Uterus (tissue), 4 donors: ENCODE data around the gene ZNF407. TPM values are rescaled to one million over a fixed set of nuclear protein-coding genes. Genes with fewer than 3 reads are reported as not detected.

ENCODE experiments used
- DNase-seq, 2 donors: peaks; one replicate each; pipeline ENCODE4 v3.0.0-alpha.2; 2019 to 2020
- H3K27ac ChIP-seq, 2 donors: fragments of 200-600 bp; sonication (generic); 1 replicate in 1 of 2; 2 replicates in 1 of 2; pipeline ENCODE4 v1.5.1; 2016 to 2018
- H3K27me3 ChIP-seq, 2 donors: fragments of 200-600 bp; sonication (generic); one replicate each; pipeline ENCODE4 v1.5.1; 2018 to 2019; ENCODE audit warnings: control low read depth in 1 of 2
- H3K36me3 ChIP-seq, 2 donors: fragments of 200-600 bp; sonication (generic); one replicate each; pipeline ENCODE4 v1.5.1; 2019; ENCODE audit warnings: control low read depth in 1 of 2
- H3K4me1 ChIP-seq, 2 donors: fragments of 200-600 bp; sonication (generic); one replicate each; pipeline ENCODE4 v1.5.1; 2018 to 2019; ENCODE audit warnings: control low read depth in 1 of 2
- H3K4me3 ChIP-seq, 2 donors: fragments of 200-600 bp; sonication (generic); 1 replicate in 1 of 2; 2 replicates in 1 of 2; pipeline ENCODE4 v1.5.1; 2018 to 2019; ENCODE audit warnings: mild to moderate bottlenecking in 1 of 2
- H3K9me3 ChIP-seq, 2 donors: fragments of 200-600 bp; sonication (generic); one replicate each; pipeline ENCODE4 v1.5.1; 2019; ENCODE audit warnings: control low read depth in 1 of 2
- CTCF ChIP-seq, 4 experiments: fragments of 200-600 bp in 2 of 4; fragments of 450-650 bp in 2 of 4; sonication (generic) in 2 of 4; IDR thresholded peaks; one replicate each; pipeline ENCODE4 v1.5.1; 2016 to 2019; ENCODE audit warnings: antibody characterized with exemption in 4 of 4, mild to moderate bottlenecking in 2 of 4, moderate library complexity in 1 of 4
- POLR2A ChIP-seq, 2 donors: fragments of 450-650 bp; IDR thresholded peaks; one replicate each; pipeline ENCODE4 v1.6.1; 2016; ENCODE audit warnings: antibody characterized with exemption in 2 of 2, mild to moderate bottlenecking in 1 of 2, moderate library complexity in 1 of 2
- intact Hi-C: fragments of 100-400 bp; cut with DNase I; formaldehyde crosslinking; loops from one replicate; pipeline ENCODE4 v1.15.1; 2023; ENCODE audit warnings: low total_unique reads
- total RNA-seq, 4 donors: library from RNA; depleted of rRNA in 3 of 4; stranded (reverse); fragments of >200 nt in 3 of 4; gene quantifications; one replicate each; pipeline versions ENCODE4 v1.1.0 to v1.2.4, GENCODE V29; 2014 to 2023
- donor health status: DM: yes; HTN: yes; CAD: no.

ZNF407 gene
- total RNA-seq, 4 donors from 2014 or later, result 10.6 to 38.9 (median 23.7) TPM

GRCh38 chr18:74817576-74817975, 219.9 kb downstream of the ZNF407 start:
- no peak for TF ChIP-seq CTCF (IDR thresholded peaks at IDR 0.05)
- no peak for TF ChIP-seq POLR2A (IDR thresholded peaks at IDR 0.05)
- intact Hi-C loops, result no loop called here
- H3K27ac ChIP-seq, result no peak overlapping the region

DNA sequence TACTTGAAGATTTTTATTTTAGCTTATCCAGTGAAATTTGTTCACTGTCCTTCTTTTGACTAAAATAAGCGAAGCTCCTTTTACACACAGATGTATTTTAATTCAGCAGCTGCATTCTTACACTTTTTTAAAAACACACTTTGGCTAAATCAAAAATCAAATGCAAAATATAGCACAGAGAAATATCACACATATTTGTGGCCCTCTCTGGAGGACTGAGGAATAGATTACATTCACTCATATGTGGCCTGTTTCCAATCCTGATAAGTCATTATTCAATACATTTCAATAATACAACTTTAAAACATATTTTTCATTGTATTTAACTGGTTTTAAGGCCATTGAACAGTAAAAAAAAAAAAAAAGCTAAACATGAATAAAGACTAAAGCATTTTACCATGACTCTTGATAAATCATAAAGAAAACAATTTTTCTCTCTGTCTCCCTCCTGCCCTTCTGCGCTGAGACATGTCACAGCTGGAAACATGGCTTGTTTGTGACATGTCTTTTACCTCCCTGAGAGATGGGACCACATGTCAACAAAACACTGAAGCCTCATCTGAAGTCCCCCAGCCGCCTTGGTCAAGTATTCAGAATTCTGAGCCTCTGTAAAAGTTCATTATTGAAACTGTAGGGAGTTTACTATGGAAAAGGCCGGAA, 221.0 kb downstream of the ZNF407 start:
- no peak for DNase-seq
- H3K4me3 ChIP-seq, result no peak overlapping the region
- H3K36me3 ChIP-seq, result no peaks in the 10 kb centered on the region
- no peaks in the 10 kb centered on the region for H3K9me3 ChIP-seq
- intact Hi-C loops, result no loop called here
- TF ChIP-seq POLR2A (IDR thresholded peaks at IDR 0.05), result no peak
- TF ChIP-seq CTCF (IDR thresholded peaks at IDR 0.05), result no peak
- H3K27ac ChIP-seq, result no peak overlapping the region
- H3K27me3 ChIP-seq, result no peaks in the 10 kb centered on the region
- H3K4me1 ChIP-seq, result no peaks in the 10 kb centered on the region

More at GRCh38 chr18:74817576-74817975, 219.9 kb downstream of the ZNF407 start:
- no peaks in the 10 kb centered on the region for H3K9me3 ChIP-seq
- no peak for DNase-seq
- no peaks in the 10 kb centered on the region for H3K36me3 ChIP-seq
- H3K4me3 ChIP-seq, result no peak overlapping the region
- no peaks in the 10 kb centered on the region for H3K27me3 ChIP-seq
- H3K4me1 ChIP-seq, result no peaks in the 10 kb centered on the region

GRCh38 chr18:74819433-74820059, 221.9 kb downstream of the ZNF407 start:
- DNase-seq, result no peak
- H3K36me3 ChIP-seq, result no peaks in the 10 kb centered on the region
- no peak overlapping the region for H3K4me3 ChIP-seq
- H3K9me3 ChIP-seq, result no peaks in the 10 kb centered on the region
- no peaks in the 10 kb centered on the region for H3K4me1 ChIP-seq
- no peak for TF ChIP-seq POLR2A (IDR thresholded peaks at IDR 0.05)
- no peak overlapping the region for H3K27ac ChIP-seq
- H3K27me3 ChIP-seq, result no peaks in the 10 kb centered on the region
- intact Hi-C loops, result no loop called here

GRCh38 chr18:74820160-74820780, 222.6 kb downstream of the ZNF407 start:
- H3K4me3 ChIP-seq, result no peak overlapping the region
- no peaks in the 10 kb centered on the region for H3K27me3 ChIP-seq
- intact Hi-C loops, result no loop called here
- no peak overlapping the region for H3K27ac ChIP-seq
- TF ChIP-seq CTCF (IDR thresholded peaks at IDR 0.05) (no peak), POLR2A (IDR thresholded peaks at IDR 0.05) (no peak)
- H3K9me3 ChIP-seq, result no peaks in the 10 kb centered on the region
- no peaks in the 10 kb centered on the region for H3K4me1 ChIP-seq
- DNase-seq, result no peak
- no peaks in the 10 kb centered on the region for H3K36me3 ChIP-seq

DNA sequence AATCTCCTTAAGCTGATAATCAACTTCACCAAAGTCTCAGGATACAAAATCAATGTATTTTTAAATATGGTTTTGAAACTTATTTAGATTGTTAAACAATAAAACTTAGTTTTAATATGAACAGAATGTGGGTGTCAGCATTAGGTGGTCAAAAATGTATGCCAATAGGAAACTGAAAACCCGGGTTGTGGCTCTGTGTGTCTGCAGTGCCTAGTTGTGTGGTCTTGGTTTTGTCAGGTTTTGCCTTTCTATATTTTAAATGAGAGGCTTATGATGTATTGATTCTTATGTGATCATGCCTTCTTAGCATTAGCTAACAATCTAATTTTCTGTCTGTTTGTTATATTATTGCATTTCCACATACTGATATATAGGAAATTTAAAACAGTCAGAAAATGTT, 227.8 kb downstream of the ZNF407 start:
- no peak for DNase-seq
- H3K4me3 ChIP-seq, result no peak overlapping the region
- no peaks in the 10 kb centered on the region for H3K27me3 ChIP-seq
- no peaks in the 10 kb centered on the region for H3K9me3 ChIP-seq
- no peaks in the 10 kb centered on the region for H3K4me1 ChIP-seq
- no peak overlapping the region for H3K27ac ChIP-seq
- TF ChIP-seq CTCF (IDR thresholded peaks at IDR 0.05) (no peak), POLR2A (IDR thresholded peaks at IDR 0.05) (no peak)
- intact Hi-C loops, result no loop called here
- H3K36me3 ChIP-seq, result no peaks in the 10 kb centered on the region
